Subcutaneous abdominal adipose tissue (tissue), 5 donors: ENCODE data around the gene NFIB.

Source experiments
- H3K27ac ChIP-seq: one replicate; pipeline ENCODE4 v1.7.0; 2013; ENCODE audit warnings: low read depth, mild to moderate bottlenecking, inconsistent platforms, low read length, moderate library complexity
- H3K27me3 ChIP-seq, 5 donors: one replicate each; pipeline ENCODE4 v1.7.0; 2013; ENCODE audit warnings: low read length in 5 of 5, inconsistent platforms in 1 of 5; ENCODE audit not compliant: control insufficient read depth in 5 of 5, insufficient read depth in 4 of 5
- H3K36me3 ChIP-seq, 5 donors: one replicate each; pipeline ENCODE4 v1.7.0; 2013; ENCODE audit warnings: low read length in 5 of 5; ENCODE audit not compliant: control insufficient read depth in 5 of 5, insufficient read depth in 5 of 5
- H3K4me1 ChIP-seq, 5 donors: one replicate each; pipeline ENCODE4 v1.7.0; 2013; ENCODE audit warnings: low read length in 5 of 5, mild to moderate bottlenecking in 3 of 5, moderate library complexity in 1 of 5; ENCODE audit not compliant: control insufficient read depth in 5 of 5, insufficient read depth in 5 of 5
- H3K4me3 ChIP-seq, 5 donors: one replicate each; pipeline ENCODE4 v1.7.0; 2013; ENCODE audit warnings: low read length in 5 of 5, low read depth in 1 of 5
- H3K9ac ChIP-seq, 5 donors: one replicate each; pipeline ENCODE4 v1.7.0; 2013; ENCODE audit warnings: low read length in 5 of 5, mild to moderate bottlenecking in 4 of 5, moderate library complexity in 3 of 5
- H3K9me3 ChIP-seq, 5 donors: one replicate each; pipeline ENCODE4 v1.7.0; 2013; ENCODE audit warnings: low read length in 5 of 5; ENCODE audit not compliant: control insufficient read depth in 5 of 5
- donor health status: healthy.
- donor health status: healthy.
- donor health status: healthy.
- donor health status: healthy.
- donor health status: healthy.

Gene NFIB

DNA sequence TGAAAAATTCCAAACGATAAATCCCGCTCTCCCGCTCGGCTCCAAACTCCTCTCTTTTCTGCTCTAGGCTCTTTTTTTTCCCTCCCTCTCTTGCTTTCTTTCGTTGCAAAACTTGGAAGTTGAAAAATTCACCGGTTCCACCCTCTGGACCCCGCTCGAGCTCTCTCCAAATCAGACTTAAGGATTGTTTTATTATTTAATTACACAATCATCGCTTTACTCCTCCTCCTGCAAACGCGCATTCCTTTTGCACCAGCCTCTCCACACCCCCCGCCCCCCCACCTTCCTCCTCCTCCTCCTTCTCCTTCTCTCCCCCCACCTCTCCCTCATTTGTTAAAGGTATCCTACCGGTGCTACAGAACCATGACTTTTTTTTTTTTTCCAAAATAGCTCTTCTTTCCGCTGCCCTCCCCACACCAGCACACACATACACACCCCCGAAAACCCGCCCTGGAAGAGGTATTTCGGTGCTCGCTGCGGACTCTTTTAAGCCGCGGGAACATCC is 535 bp upstream of the NFIB start:
- H3K36me3 ChIP-seq: no peaks in the 10 kb centered on the region
- H3K9ac ChIP-seq: peak overlapping the region in 4 of 5 donors; percentile 68 to 95 (median 85)
- H3K4me3 ChIP-seq: peak overlapping the region; percentile 71 to 95 (median 79)
- H3K9me3 ChIP-seq: no peaks in the 10 kb centered on the region
- H3K27me3 ChIP-seq: no peaks in the 10 kb centered on the region
- peaks cover 5 to 66% (median 49%) of the 10 kb centered on the region in 5 donors for H3K4me1 ChIP-seq
- H3K27ac ChIP-seq: peak overlapping the region; percentile 94

DNA sequence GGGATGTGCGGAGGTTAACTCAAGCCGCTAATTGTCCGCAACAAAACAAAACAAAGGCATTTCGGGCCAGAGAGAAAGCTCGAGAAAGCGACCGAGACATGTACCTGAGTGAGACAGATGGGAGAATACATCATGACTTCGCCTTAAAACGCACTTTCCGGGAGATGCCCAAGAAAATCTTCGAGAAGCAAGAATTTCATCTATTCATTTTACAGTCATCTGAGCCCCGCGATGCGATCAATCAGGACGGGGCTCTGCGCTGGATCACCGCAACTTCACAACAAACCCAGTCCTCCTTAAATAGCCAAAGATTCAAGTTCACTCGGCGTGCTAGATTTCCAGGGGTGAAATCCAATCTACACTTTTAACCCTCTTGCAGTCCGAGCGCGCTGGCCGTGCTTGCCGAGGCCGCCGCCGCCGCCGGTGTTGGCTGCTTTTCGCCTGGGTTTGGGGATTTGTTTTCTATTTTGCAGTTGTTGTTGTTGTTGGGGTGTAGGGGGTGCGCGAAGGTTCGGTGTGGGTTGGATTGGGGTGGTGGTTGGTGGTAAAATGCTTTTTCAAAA is 482 bp downstream of the NFIB start:
- Histone ChIP-seq H3K4me1 (peaks cover 5 to 66% (median 49%) of the 10 kb centered on the region in 5 donors), H3K9me3 (no peaks in the 10 kb centered on the region), H3K9ac (peak overlapping the region; percentile 82 to 97 (median 91)), H3K27ac (peak overlapping the region; percentile 99), H3K27me3 (no peaks in the 10 kb centered on the region), H3K36me3 (no peaks in the 10 kb centered on the region), H3K4me3 (peak overlapping the region; percentile 91 to 98 (median 95))

DNA sequence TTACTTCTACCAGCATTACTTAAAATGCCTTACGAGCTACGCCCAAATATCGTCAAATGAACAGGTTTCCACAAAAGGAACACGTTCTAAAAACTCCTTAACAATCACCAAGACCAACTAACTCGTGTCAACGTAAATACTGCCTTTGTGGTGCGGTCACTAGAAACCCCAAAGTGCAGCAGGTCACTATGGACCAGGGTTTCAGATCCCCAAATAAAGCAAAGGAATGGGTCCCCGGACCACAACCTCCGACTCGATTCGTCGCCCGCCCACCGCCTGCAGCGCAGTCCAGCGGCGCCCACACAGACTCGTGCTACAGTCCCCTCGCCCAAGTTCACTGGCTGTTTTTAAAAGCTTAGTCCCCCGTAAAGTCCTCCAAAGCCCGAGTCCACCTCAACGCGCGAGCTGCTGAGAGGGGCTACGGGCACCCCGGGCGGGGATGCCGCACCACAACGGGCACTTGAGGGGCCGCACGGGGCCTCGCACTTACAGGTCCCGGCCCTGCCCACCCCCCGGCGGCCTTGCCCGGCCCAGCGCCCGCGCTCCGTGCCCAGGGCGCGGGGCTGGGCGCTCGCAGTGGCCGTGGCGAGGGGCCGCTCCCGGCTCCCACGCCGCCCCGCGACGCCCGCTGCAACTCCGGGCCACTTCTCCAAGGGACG is 1.1 kb downstream of the NFIB start:
- Histone ChIP-seq H3K4me1 (peaks cover 5 to 66% (median 49%) of the 10 kb centered on the region in 5 donors), H3K27ac (peak overlapping the region; percentile 99), H3K9me3 (no peaks in the 10 kb centered on the region), H3K36me3 (no peaks in the 10 kb centered on the region), H3K9ac (peak overlapping the region; percentile 82 to 97 (median 91)), H3K27me3 (no peaks in the 10 kb centered on the region), H3K4me3 (peak overlapping the region; percentile 91 to 98 (median 95))

- Histone ChIP-seq H3K27ac (peak overlapping the region; percentile 99), H3K4me1 (peaks cover 0 to 66% (median 49%) of the 10 kb centered on the region in 5 donors), H3K4me3 (peak overlapping the region; percentile 77 to 98 (median 92)), H3K36me3 (peaks cover 0 to under 1% (median 0%) of the 10 kb centered on the region in 5 donors), H3K9me3 (no peaks in the 10 kb centered on the region), H3K9ac (peak overlapping the region; percentile 67 to 97 (median 87)), H3K27me3 (no peaks in the 10 kb centered on the region)
Measured at GRCh38 chr9:14311956-14312685, 1.8 kb downstream of the NFIB start.

- H3K9me3 ChIP-seq: no peaks in the 10 kb centered on the region
- peaks cover 0 to 65% (median 48%) of the 10 kb centered on the region in 5 donors for H3K4me1 ChIP-seq
- H3K9ac ChIP-seq: peak overlapping the region in 4 of 5 donors; percentile 67 to 90 (median 84)
- H3K27me3 ChIP-seq: no peaks in the 10 kb centered on the region
- peaks cover 1 to 7% (median 4%) of the 10 kb centered on the region in 5 donors for H3K36me3 ChIP-seq
- peak overlapping the region; percentile 77 to 98 (median 92) for H3K4me3 ChIP-seq
- H3K27ac ChIP-seq: peak overlapping the region; percentile 99
Measured at GRCh38 chr9:14311171-14311949, 2.6 kb downstream of the NFIB start.

DNA sequence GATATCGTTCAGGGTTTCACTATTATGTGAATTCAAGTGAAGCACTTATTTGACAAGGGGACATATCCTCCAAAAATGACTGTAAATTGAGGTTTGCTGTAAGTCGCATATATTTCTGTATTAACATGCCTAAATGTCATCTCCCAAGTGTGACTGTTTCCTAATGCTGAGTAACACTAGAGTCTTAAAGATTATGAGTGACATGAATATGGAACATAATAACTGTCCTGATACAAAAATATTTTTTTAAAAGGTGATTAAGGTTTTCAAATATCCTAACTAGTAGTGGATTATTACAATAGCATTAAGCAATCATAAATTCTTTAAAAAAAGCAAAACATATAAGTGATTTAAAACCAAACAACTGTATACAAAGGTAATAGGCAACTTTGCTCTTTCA is 3.6 kb downstream of the NFIB start:
- peak overlapping the region; percentile 77 to 98 (median 92) for H3K4me3 ChIP-seq
- peak overlapping the region in 4 of 5 donors; percentile 4 to 82 (median 36) for H3K9ac ChIP-seq
- peaks cover 0 to 57% (median 44%) of the 10 kb centered on the region in 5 donors for H3K4me1 ChIP-seq
- H3K27ac ChIP-seq: peak overlapping the region; percentile 99
- H3K36me3 ChIP-seq: peaks cover 4 to 8% (median 5%) of the 10 kb centered on the region in 5 donors
- H3K27me3 ChIP-seq: no peaks in the 10 kb centered on the region
- no peaks in the 10 kb centered on the region for H3K9me3 ChIP-seq

DNA sequence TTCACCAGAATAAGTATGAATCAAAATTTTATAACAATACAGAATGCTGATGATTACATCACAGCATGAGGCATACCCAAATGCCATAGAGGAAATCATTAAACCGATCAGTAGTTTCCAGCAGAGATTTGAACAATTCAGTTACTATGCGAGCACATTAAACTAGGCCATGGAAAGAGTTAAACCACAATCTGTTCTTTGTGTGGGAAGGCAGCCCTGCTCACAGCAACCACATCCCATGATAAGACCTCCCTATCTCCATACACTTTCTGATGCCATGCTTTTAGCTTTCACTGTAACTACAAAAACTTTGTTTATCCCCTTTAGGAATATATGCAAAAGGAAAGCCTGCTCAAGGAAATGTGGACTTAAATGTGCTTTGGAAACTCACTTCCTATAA is 4.5 kb downstream of the NFIB start:
- Histone ChIP-seq H3K9me3 (no peaks in the 10 kb centered on the region), H3K4me3 (peak overlapping the region; percentile 53 to 98 (median 91)), H3K27ac (peak overlapping the region; percentile 99), H3K9ac (peak overlapping the region in 4 of 5 donors; percentile 52 to 82 (median 56)), H3K27me3 (no peaks in the 10 kb centered on the region), H3K4me1 (peaks cover 0 to 56% (median 44%) of the 10 kb centered on the region in 5 donors), H3K36me3 (peaks cover 4 to 10% (median 5%) of the 10 kb centered on the region in 5 donors)

GRCh38 chr9:14308853-14309145 is 5.1 kb downstream of the NFIB start:
- Histone ChIP-seq H3K4me3 (peak overlapping the region; percentile 53 to 98 (median 91)), H3K9ac (peak overlapping the region; percentile 14 to 82 (median 40)), H3K27me3 (no peaks in the 10 kb centered on the region), H3K36me3 (peaks cover 6 to 14% (median 8%) of the 10 kb centered on the region in 5 donors), H3K9me3 (no peaks in the 10 kb centered on the region), H3K4me1 (peaks cover 0 to 56% (median 44%) of the 10 kb centered on the region in 5 donors), H3K27ac (peak overlapping the region; percentile 99)

DNA sequence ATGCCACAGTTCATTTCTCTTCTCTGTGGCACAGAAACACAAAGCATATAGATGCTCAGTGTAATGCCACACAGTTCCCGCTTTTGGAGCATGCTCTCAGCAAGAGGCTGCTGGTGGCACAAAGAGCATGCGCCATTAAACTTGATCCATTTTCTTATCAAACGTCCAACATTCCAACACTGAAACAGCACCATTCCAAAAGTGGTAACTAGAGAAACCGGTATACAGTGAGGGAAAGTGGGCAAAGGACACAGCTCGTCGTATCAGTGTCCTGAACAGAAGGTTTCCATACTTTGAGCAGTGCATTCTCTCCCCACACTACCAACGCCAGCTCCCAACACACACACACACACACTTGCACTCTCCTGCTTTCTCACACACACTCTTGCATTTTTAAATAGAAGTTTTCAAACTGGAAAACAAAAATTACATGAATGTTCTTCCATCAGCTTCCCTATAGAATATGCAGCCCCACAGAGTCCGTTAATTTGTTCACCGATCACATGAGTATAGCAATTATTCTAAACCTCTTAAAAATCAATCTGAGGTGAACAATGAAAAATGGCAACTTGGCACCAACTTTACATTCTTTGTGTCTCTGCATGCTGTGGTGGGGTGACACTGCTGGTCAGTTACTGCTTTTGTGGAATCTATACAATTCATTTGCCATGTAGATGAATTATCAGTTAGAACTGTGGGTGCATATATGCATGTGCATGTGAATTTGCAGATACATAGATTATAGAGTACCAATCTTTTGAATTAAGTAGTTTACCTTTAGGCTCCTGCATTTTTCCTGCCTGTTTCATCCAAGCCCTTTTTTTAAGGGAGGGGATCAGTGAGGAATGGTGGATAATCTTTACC is 5.7 kb downstream of the NFIB start:
- H3K9ac ChIP-seq: peak overlapping the region; percentile 28 to 82 (median 40)
- peaks cover 6 to 14% (median 8%) of the 10 kb centered on the region in 5 donors for H3K36me3 ChIP-seq
- H3K27ac ChIP-seq: peak overlapping the region; percentile 99
- no peaks in the 10 kb centered on the region for H3K27me3 ChIP-seq
- no peaks in the 10 kb centered on the region for H3K9me3 ChIP-seq
- H3K4me3 ChIP-seq: peak overlapping the region; percentile 53 to 98 (median 91)
- H3K4me1 ChIP-seq: peaks cover 0 to 58% (median 49%) of the 10 kb centered on the region in 5 donors
